GM18951 (cell line): ENCODE measurements around the gene STON2.
"Not testable (repeated sequence)": the region's sequence is repeated elsewhere in the genome, so short reads cannot be mapped to it uniquely, and the experiment has no call there.

Experiments used
- POLR2A ChIP-seq: IDR thresholded peaks from 4 replicates; pipeline ENCODE4 v1.6.1; 2011; ENCODE audit warnings: mild to moderate bottlenecking; ENCODE audit not compliant: insufficient read length, insufficient read depth; ENCODE audit errors: extremely low read depth
- in situ Hi-C: fragments of 300-500 bp; cut with MboI; formaldehyde crosslinking; loops from one replicate; pipeline ENCODE4 v1.12.0; 2022; ENCODE audit warnings: low sequenced_read_pairs, mixed read lengths, inconsistent platforms; ENCODE audit not compliant: unreplicated experiment

The STON2 gene

GRCh38 chr14:81435048-81435390 is 34.9 kb upstream of the STON2 start:
- in situ Hi-C loops, result no loop called here
- TF ChIP-seq POLR2A, result no peak

- TF ChIP-seq POLR2A, result no peak
- in situ Hi-C loops, result no loop called here
Observed at GRCh38 chr14:81434230-81434629, 34.1 kb upstream of the STON2 start.

GRCh38 chr14:81433378-81433777 is 33.3 kb upstream of the STON2 start:
- in situ Hi-C loops, result no loop called here
- TF ChIP-seq POLR2A, result no peak

- in situ Hi-C loops, result no loop called here
- no peak for TF ChIP-seq POLR2A
Observed at GRCh38 chr14:81432219-81432661, 32.1 kb upstream of the STON2 start.

GRCh38 chr14:81430235-81430634 is 30.1 kb upstream of the STON2 start:
- in situ Hi-C loops, result no loop called here
- no peak for TF ChIP-seq POLR2A

GRCh38 chr14:81429749-81430148 is 29.6 kb upstream of the STON2 start:
- in situ Hi-C loops, result not testable (repeated sequence)

GRCh38 chr14:81429028-81429427 is 28.9 kb upstream of the STON2 start:
- no peak for TF ChIP-seq POLR2A
- in situ Hi-C loops, result no loop called here

- TF ChIP-seq POLR2A, result no peak
- in situ Hi-C loops, result no loop called here
Observed at GRCh38 chr14:81427348-81428058, 27.4 kb upstream of the STON2 start.

- TF ChIP-seq POLR2A, result no peak
- in situ Hi-C loops, result no loop called here
Observed at GRCh38 chr14:81423504-81423903, 23.4 kb upstream of the STON2 start.

- in situ Hi-C loops, result no loop called here
- no peak for TF ChIP-seq POLR2A
Observed at GRCh38 chr14:81418057-81418790, 18.1 kb upstream of the STON2 start.

GRCh38 chr14:81416981-81417380 is 16.9 kb upstream of the STON2 start:
- no peak for TF ChIP-seq POLR2A
- in situ Hi-C loops, result no loop called here

- in situ Hi-C loops, result no loop called here
- no peak for TF ChIP-seq POLR2A
Observed at GRCh38 chr14:81416194-81416952, 16.2 kb upstream of the STON2 start.

GRCh38 chr14:81415781-81416180 is 15.7 kb upstream of the STON2 start:
- in situ Hi-C loops, result no loop called here
- no peak for TF ChIP-seq POLR2A

- TF ChIP-seq POLR2A, result no peak
- in situ Hi-C loops, result no loop called here
Observed at GRCh38 chr14:81414123-81414522, 14.0 kb upstream of the STON2 start.

- TF ChIP-seq POLR2A, result no peak
- in situ Hi-C loops, result no loop called here
Observed at GRCh38 chr14:81412779-81413178, 12.7 kb upstream of the STON2 start.
